Astrocyte (in vitro differentiated cells and primary cell): ENCODE results near the gene ZNF277. TPM values are rescaled to one million over a fixed set of nuclear protein-coding genes. Genes with fewer than 3 reads are reported as not detected.

Source experiments
- DNase-seq: peaks from one replicate; pipeline ENCODE4 v3.0.0-alpha.2; 2010; ENCODE audit warnings: low read depth
- FAIRE-seq: peaks from 2 replicates; lab custom pipeline; 2011; peaks lifted over from hg19 to GRCh38; lab: Jason Lieb, UNC
- H2AFZ ChIP-seq: 2 replicates; pipeline ENCODE4 v1.6.0; 2012; ENCODE audit warnings: low read depth, low read length, inconsistent platforms
- H3K27ac ChIP-seq: 2 replicates; pipeline ENCODE4 v1.5.1; 2011; ENCODE audit warnings: low read depth, low read length, inconsistent platforms
- H3K27me3 ChIP-seq: 2 replicates; pipeline ENCODE4 v1.6.0; 2011; ENCODE audit warnings: low read length, inconsistent platforms; ENCODE audit not compliant: insufficient read depth
- H3K36me3 ChIP-seq: 2 replicates; pipeline ENCODE4 v1.5.1; 2011; ENCODE audit warnings: low read length, inconsistent platforms; ENCODE audit not compliant: insufficient read depth
- H3K4me1 ChIP-seq: 2 replicates; pipeline ENCODE4 v1.5.1; 2011; ENCODE audit warnings: low read length, inconsistent platforms; ENCODE audit not compliant: insufficient read depth
- H3K4me2 ChIP-seq: 2 replicates; pipeline ENCODE4 v1.6.0; 2012; ENCODE audit warnings: low read length, inconsistent platforms
- H3K4me3 ChIP-seq: 2 replicates; pipeline ENCODE4 v1.5.1; 2011; ENCODE audit warnings: low read depth, mild to moderate bottlenecking, low read length, inconsistent platforms; ENCODE audit not compliant: insufficient read depth
- H3K79me2 ChIP-seq: 2 replicates; pipeline ENCODE4 v1.6.0; 2012; ENCODE audit warnings: mild to moderate bottlenecking, low read length, inconsistent platforms; ENCODE audit not compliant: insufficient read depth
- H3K9ac ChIP-seq: 2 replicates; pipeline ENCODE4 v1.6.0; 2012; ENCODE audit warnings: mild to moderate bottlenecking, low read length, inconsistent platforms
- H3K9me3 ChIP-seq: 2 replicates; pipeline ENCODE4 v1.5.1; 2012; ENCODE audit warnings: low read depth, mild to moderate bottlenecking, low read length, inconsistent platforms; ENCODE audit not compliant: insufficient read depth
- H4K20me1 ChIP-seq: 2 replicates; pipeline ENCODE4 v1.6.0; 2012; ENCODE audit warnings: low read length, inconsistent platforms; ENCODE audit not compliant: insufficient read depth
- H3K27ac Mint-ChIP-seq: one replicate; pipeline ENCODE4 v1.8.0; 2021; ENCODE audit warnings: mild to moderate bottlenecking, mixed read lengths; ENCODE audit not compliant: unreplicated experiment
- H3K27me3 Mint-ChIP-seq: one replicate; pipeline ENCODE4 v1.8.0; 2021; ENCODE audit warnings: low read depth, mixed read lengths; ENCODE audit not compliant: unreplicated experiment
- H3K36me3 Mint-ChIP-seq: one replicate; pipeline ENCODE4 v1.8.0; 2021; ENCODE audit warnings: low read depth, mixed read lengths; ENCODE audit not compliant: unreplicated experiment
- H3K4me1 Mint-ChIP-seq: one replicate; pipeline ENCODE4 v1.8.0; 2021; ENCODE audit warnings: low read depth, mixed read lengths; ENCODE audit not compliant: unreplicated experiment
- H3K4me3 Mint-ChIP-seq: one replicate; pipeline ENCODE4 v1.8.0; 2021; ENCODE audit warnings: mild to moderate bottlenecking, moderate library complexity, mixed read lengths; ENCODE audit not compliant: unreplicated experiment
- H3K9me3 Mint-ChIP-seq: one replicate; pipeline ENCODE4 v1.8.0; 2021; ENCODE audit warnings: mild to moderate bottlenecking, mixed read lengths; ENCODE audit not compliant: unreplicated experiment
- EZH2 ChIP-seq: IDR thresholded peaks from 2 replicates; pipeline ENCODE4 v1.6.1; 2012; ENCODE audit warnings: mild to moderate bottlenecking, low read length, inconsistent platforms; ENCODE audit not compliant: insufficient read depth
- total RNA-seq: library from RNA; stranded (reverse); gene quantifications from 2 replicates; pipeline ENCODE4 v1.2.1, GENCODE V29; 2021
- TF ChIP-seq, protein P1 (sequence below): IDR thresholded peaks from 2 replicates; pipeline ENCODE4 v1.5.1; 2011; ENCODE audit warnings: low read depth, mild to moderate bottlenecking, inconsistent platforms, low read length, moderate library complexity; ENCODE audit not compliant: insufficient read depth

Gene ZNF277
- total RNA-seq, 1 donor from 2014 or later = 23.0 TPM

- Mint-ChIP-seq H3K4me1 (peaks cover 3% of the 10 kb centered on the region), H3K27ac (no peak overlapping the region), H3K4me3 (no peak overlapping the region), H3K27me3 (no peaks in the 10 kb centered on the region), H3K36me3 (peaks cover 3% of the 10 kb centered on the region), H3K9me3 (no peaks in the 10 kb centered on the region)
- H3K9me3 ChIP-seq = no peaks in the 10 kb centered on the region
- TF ChIP-seq, protein P1, sequence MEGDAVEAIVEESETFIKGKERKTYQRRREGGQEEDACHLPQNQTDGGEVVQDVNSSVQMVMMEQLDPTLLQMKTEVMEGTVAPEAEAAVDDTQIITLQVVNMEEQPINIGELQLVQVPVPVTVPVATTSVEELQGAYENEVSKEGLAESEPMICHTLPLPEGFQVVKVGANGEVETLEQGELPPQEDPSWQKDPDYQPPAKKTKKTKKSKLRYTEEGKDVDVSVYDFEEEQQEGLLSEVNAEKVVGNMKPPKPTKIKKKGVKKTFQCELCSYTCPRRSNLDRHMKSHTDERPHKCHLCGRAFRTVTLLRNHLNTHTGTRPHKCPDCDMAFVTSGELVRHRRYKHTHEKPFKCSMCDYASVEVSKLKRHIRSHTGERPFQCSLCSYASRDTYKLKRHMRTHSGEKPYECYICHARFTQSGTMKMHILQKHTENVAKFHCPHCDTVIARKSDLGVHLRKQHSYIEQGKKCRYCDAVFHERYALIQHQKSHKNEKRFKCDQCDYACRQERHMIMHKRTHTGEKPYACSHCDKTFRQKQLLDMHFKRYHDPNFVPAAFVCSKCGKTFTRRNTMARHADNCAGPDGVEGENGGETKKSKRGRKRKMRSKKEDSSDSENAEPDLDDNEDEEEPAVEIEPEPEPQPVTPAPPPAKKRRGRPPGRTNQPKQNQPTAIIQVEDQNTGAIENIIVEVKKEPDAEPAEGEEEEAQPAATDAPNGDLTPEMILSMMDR = no peak
- no peak overlapping the region for H3K27ac ChIP-seq
- H3K27me3 ChIP-seq = no peaks in the 10 kb centered on the region
- H3K9ac ChIP-seq = no peak overlapping the region
- no peaks in the 10 kb centered on the region for H3K36me3 ChIP-seq
- no peak overlapping the region for H3K4me2 ChIP-seq
- DNase-seq = no peak
- peaks cover 20% of the 10 kb centered on the region for H3K79me2 ChIP-seq
- H3K4me3 ChIP-seq = no peak overlapping the region
- peaks cover 22% of the 10 kb centered on the region for H4K20me1 ChIP-seq
- no peaks in the 10 kb centered on the region for H3K4me1 ChIP-seq
- no peak overlapping the region for H2AFZ ChIP-seq
- no peak for FAIRE-seq
Observed at GRCh38 chr7:112233048-112233697, 26.7 kb downstream of the ZNF277 start.

GRCh38 chr7:112234147-112234546 is 27.7 kb downstream of the ZNF277 start:
- Histone ChIP-seq H3K36me3 (no peaks in the 10 kb centered on the region), H4K20me1 (peaks cover 21% of the 10 kb centered on the region), H3K9me3 (no peaks in the 10 kb centered on the region), H3K9ac (no peak overlapping the region), H3K4me1 (peaks cover 8% of the 10 kb centered on the region), H3K27ac (no peak overlapping the region), H3K4me3 (no peak overlapping the region), H3K79me2 (peaks cover 16% of the 10 kb centered on the region), H3K27me3 (no peaks in the 10 kb centered on the region), H3K4me2 (no peak overlapping the region), H2AFZ (no peak overlapping the region)
- Mint-ChIP-seq H3K27me3 (no peaks in the 10 kb centered on the region), H3K4me3 (no peak overlapping the region), H3K36me3 (peaks cover 5% of the 10 kb centered on the region), H3K4me1 (peaks cover 7% of the 10 kb centered on the region), H3K27ac (no peak overlapping the region), H3K9me3 (no peaks in the 10 kb centered on the region)
- no peak for TF ChIP-seq EZH2
- TF ChIP-seq, protein P1 = no peak
- FAIRE-seq = no peak
- no peak for DNase-seq

GRCh38 chr7:112236597-112236996 is 30.1 kb downstream of the ZNF277 start:
- no peak for DNase-seq
- no peaks in the 10 kb centered on the region for H3K27me3 ChIP-seq
- FAIRE-seq = no peak
- H3K79me2 ChIP-seq = peaks cover 14% of the 10 kb centered on the region
- H3K36me3 ChIP-seq = no peaks in the 10 kb centered on the region
- H3K4me3 ChIP-seq = no peak overlapping the region
- no peak overlapping the region for H3K27ac ChIP-seq
- Mint-ChIP-seq H3K27ac (no peak overlapping the region), H3K4me3 (no peak overlapping the region), H3K4me1 (peaks cover 11% of the 10 kb centered on the region), H3K36me3 (peaks cover 5% of the 10 kb centered on the region), H3K27me3 (no peaks in the 10 kb centered on the region), H3K9me3 (no peaks in the 10 kb centered on the region)
- no peak overlapping the region for H3K4me2 ChIP-seq
- peaks cover 10% of the 10 kb centered on the region for H3K4me1 ChIP-seq
- H3K9ac ChIP-seq = no peak overlapping the region
- H3K9me3 ChIP-seq = no peaks in the 10 kb centered on the region
- peaks cover 16% of the 10 kb centered on the region for H4K20me1 ChIP-seq
- TF ChIP-seq EZH2 = no peak
- TF ChIP-seq, protein P1 = no peak
- no peak overlapping the region for H2AFZ ChIP-seq
